HG03439 (cell line): ENCODE measurements around the gene GRK3.
"Not testable (repeated sequence)": the region's sequence is repeated elsewhere in the genome, so short reads cannot be mapped to it uniquely, and the experiment has no call there.

Source experiments
- ATAC-seq: cut with Tn5 transposase; IDR thresholded peaks from one replicate; pipeline ENCODE4 v1.9.1; 2021; ENCODE audit warnings: mild to moderate bottlenecking, moderate library complexity; ENCODE audit not compliant: unreplicated experiment

GRK3 gene

GRCh38 chr22:25548866-25549464 lies 15.5 kb upstream of the GRK3 start:
- ATAC-seq = no peak

DNA sequence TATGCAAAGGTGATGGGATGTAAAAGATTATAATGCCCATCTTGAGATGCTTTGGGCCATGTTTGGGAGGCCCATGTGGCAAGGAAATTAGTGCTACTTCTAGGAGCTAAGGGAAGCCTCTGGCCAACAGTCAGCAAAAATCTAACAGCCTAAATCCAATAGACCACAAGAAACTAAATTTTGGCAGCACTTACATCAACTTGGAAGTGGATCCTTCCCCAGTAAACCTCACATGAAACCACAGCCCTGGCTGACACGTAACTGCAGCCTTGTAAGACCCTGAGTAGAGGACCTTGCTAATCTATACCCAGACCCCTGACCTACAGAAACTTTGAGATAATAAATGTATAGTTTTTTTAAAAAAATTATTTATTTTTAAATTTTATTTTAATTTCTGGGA lies 13.1 kb upstream of the GRK3 start:
- ATAC-seq = no peak

GRCh38 chr22:25552405-25552804 lies 12.1 kb upstream of the GRK3 start:
- ATAC-seq = not testable (repeated sequence)

DNA sequence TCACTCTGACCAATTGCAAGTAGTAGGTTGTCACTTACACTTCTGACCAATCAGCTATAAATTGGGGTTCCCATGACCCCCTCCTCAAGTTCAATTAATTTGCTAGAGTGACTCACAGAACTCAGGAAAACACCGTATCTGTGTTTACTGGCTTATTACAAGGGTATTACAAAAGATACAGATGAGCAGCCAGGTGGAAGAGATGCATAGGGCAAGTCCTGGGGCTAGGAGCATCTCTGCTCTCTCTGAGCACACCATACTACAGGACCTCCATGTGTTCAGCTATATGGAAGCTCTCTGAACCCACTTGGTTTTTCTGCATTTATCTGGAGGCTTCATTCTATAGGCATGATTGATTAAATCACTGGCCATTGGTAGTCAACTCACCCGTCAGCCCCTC lies 11.3 kb upstream of the GRK3 start:
- ATAC-seq = no peak

- ATAC-seq = no peak
Measured at GRCh38 chr22:25554238-25554671, 10.2 kb upstream of the GRK3 start.

DNA sequence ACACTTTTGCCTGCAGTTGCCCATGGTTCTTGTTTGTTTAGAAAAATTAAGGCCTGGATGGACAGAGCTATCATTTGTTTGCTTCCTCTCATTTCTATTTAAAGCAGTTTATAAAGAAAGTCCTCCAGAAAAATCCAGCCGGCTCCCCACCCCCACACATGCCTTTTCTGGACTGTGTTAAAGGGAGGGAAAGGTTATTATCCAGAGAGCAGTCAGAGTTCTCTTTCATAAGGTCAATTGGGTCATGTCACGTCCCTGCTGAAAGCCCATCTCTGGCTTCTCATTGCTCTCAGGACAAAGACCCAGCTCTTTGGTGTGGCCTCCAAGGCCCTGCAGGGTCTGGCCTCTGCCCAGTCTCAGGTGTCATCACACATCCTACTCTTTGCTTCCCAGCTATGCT lies 9.8 kb upstream of the GRK3 start:
- no peak for ATAC-seq

DNA sequence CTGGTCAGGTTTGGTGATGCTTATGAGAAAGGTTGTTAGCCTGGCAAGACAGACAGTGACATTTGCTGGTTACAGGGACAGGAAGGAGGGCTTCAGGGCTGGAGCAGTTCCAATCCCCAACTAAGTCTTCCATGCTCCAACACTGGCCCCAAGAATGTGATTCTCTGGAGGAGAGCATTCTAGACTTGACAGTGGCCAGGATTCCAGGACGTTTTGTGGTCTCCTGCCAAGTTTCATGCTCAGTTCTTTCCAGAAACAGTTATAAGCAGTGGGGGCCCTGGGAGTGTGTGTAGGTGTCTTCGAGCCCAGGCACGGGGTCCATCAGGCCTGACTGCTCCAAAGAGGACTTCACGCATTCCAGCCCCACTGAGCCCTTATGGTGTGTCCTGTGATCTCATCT lies 8.9 kb upstream of the GRK3 start:
- no peak for ATAC-seq

DNA sequence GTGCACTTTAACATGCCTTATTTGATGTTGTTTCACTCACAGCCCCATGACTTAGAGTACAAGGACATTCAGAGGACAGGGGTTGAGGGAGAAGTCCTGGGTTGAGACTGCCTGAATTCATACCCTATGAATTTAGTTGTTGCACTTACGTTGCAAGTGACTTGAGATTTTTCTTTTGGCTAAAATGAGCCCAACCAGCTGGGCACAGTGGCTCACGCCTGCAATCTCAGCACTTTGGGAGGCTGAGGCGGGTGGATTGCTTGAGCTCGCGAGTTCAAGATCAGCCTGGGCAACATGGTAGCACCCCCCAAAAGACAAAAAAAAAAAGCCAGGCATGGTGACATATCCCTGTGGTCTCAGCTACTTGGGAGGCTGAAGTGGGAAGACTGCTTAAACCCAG lies 7.3 kb upstream of the GRK3 start:
- no peak for ATAC-seq

DNA sequence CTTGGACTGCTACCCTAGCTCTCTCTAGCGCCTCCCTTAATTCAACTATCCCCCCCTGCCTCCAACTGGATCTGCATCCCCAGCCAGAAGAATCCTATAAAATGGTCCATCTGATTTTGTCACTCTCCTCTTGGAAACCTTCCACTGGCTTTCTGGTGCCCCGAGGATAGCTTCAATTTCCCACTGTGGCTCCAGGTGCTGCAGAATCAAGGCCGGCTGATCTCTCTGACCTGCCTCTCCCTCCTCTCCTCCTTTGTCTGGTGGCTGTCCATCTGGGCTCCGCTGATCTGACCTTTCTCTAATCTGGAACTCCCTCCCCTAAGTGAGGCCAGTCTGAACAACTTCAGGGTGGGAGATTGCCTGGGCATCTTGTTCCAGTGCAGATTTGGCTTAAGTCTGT lies 6.1 kb upstream of the GRK3 start:
- ATAC-seq = no peak

DNA sequence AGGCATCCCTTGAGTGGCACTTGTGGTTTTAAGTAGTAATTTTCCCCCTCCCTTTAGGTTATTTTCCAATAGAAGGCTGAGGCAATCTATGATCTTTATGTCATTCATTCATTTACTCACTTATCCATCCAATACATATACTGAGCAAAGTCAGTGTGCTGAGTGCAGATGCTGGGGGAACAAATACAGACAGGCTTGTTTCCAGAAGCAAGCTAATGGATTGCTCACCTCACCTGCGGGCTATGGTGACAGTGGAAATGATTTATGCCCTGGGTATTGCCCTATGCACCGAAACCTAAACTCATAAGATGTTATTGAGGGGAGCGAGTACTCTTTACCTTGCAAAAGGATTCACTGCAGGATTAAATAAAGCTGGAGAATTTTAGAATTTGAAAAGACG lies 4.6 kb upstream of the GRK3 start:
- not testable (repeated sequence) for ATAC-seq

DNA sequence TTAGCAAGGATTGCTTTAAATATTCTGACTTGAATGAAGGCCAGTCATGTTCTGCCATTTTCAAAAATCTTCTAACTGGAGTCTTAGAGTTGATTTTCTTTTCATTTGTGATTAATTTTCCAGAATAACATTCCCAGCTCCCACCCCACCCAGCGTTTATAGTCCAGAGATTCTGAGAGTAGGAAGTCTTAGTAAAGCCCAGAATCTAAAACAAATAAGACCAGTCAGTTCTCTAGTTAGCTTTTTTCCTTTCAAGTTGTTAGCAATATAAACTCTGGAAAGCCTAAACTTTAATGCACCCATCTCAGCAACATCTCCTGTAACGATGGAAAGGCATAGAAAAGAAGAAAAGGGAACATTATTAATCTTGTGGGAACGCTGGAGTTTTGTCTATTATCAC lies 3.3 kb upstream of the GRK3 start:
- not testable (repeated sequence) for ATAC-seq

DNA sequence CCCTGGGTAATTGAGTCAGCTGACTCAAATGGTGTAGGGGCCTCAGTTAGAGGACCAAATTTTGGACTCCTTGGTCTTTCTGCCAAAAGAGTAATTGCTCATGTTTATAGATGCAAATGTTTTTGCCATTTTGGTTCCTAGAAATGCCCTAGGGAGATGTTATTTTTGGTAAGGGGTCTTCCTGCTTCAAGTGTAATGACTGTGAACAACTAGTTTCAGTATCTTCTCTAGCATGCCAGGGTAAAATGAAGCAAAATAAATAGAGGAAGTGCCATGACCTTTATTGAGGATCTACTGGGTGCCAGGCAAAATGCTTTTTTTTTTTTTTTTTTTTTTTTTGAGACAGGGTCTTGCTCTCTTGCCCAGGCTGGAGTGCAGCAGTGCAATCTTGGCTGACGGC lies 2.5 kb upstream of the GRK3 start:
- not testable (repeated sequence) for ATAC-seq

GRCh38 chr22:25562966-25563760 lies 1.3 kb upstream of the GRK3 start:
- ATAC-seq = not testable (repeated sequence)

DNA sequence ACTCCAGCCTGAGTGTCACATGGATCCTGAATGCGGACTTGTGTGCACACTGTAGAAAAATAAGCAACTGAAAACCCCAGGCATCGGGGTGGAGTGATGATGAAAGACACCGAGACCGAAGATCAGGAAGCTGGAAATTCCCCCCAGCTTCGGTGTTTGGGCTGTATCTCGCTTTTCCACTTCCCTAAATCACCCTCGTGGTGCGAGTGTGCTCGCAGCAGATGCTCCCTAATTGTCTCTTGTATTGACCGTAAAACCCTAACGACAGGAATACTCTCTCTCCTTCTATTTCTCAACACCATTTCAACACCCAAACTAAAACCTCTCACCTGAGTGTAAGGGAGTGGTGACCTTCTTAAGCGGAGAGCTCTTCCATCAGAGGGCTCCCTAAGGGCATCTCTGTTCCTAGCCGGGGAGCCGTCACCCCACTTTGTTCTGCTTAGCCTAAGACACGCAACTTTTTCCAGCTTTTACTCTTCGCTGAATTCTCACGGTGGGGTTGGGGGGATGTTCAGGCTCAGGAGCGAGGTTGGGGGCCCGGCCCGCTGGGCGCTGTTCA lies 635 bp upstream of the GRK3 start:
- ATAC-seq = peak; percentile 25

GRCh38 chr22:25564979-25565677 lies 653 bp downstream of the GRK3 start:
- ATAC-seq = peak; percentile 8

- ATAC-seq = no peak
Measured at GRCh38 chr22:25566186-25566897, 1.9 kb downstream of the GRK3 start.

DNA sequence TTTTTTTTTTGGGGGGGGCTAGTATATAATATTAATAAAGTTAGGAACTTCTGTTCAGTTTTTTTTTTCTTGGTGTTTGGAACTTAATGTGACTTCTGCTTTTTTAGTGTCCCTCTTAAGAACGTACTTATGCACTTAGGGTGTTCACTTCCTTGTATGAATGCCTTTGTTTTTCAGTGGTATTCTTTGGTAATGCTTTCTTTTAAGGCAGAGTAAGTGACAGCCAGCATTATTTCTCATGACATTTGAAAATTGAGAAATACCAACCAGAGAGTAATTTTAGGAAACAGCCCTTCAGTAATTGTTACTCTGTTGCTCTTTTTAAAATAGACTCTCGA lies 2.4 kb downstream of the GRK3 start:
- ATAC-seq = no peak

DNA sequence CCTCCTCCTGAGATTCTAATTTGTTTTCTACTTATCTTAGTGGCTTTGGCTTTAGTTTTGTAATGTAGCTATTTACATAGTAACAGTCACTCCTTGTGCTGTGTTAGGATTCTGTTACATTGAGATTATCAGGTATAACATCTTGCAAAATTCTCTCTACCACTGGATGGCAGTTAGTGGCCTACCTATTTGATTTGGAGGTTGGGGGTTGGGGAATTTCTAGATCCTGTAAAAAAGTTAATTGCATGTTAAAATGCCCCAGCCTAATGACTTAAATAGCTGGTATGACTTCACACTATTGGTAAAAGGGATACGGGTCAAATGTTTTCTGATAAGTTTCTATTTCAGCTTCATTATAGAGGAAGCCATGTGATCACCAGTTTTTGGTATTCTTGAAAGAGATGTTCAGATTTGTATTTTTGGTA lies 2.8 kb downstream of the GRK3 start:
- no peak for ATAC-seq

DNA sequence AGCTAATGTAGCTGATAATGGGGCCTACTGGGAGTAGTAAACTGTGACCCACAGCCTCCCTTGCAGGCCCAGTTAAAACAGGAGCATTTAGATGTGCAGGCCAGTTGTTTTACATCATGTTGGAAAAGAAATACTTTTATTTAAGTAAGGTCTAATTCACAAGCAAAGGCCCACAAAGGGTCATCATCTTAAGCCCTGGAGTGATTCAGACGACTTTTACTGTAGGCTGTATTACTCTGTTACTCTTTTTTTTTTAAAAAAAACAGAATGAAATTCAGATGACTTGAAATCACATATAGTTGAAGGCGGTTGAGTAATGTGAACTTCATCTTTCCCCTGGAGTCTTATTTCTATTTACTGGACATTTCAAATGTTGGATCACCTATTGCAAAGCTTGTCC lies 3.6 kb downstream of the GRK3 start:
- ATAC-seq = not testable (repeated sequence)

DNA sequence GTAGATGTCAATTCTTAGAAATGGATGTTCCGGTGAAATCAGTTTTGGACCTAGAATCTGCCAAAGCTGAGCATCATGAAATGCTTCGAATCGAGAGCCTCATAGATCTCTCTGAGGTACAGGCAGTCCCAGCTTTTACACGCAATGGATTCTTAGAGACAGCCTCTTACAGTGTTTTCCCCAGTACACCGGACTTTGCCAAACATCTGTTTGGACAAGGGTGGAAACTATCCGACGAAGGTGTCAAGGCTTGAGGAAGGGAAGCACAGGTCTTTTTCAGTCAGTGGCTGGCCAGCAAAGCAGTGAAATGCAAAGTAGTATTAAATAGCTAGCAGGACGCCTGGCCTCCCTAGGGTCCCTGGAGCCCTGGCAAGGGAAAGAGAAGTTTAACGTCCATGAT lies 4.9 kb downstream of the GRK3 start:
- no peak for ATAC-seq

DNA sequence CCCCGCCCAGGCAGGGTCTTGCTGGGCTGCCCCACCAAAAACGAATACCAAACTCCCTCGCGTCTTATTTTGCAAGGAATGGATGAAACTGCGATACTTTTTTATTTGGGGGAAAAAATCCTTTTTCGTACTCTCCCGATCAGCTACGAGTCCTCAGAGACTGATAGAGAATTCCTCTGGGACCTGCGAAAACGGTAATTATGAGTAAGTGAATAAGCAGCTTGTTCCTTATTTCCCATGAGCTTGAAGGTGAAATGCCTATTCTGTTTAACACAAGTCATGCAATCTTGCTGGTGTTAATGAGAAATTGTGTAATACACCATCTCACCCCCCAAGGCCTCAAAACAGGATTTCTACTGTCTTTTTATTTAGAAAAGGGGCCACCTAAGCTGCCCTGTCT lies 5.5 kb downstream of the GRK3 start:
- ATAC-seq = no peak
